HG03439 (cell line): Measurements from ENCODE around the gene DPPA3.
"Not testable (repeated sequence)": the region's sequence is repeated elsewhere in the genome, so short reads cannot be mapped to it uniquely, and the experiment has no call there.

Source experiments
- ATAC-seq: cut with Tn5 transposase; IDR thresholded peaks from one replicate; pipeline ENCODE4 v1.9.1; 2021; ENCODE audit warnings: mild to moderate bottlenecking, moderate library complexity; ENCODE audit not compliant: unreplicated experiment

Gene DPPA3

DNA sequence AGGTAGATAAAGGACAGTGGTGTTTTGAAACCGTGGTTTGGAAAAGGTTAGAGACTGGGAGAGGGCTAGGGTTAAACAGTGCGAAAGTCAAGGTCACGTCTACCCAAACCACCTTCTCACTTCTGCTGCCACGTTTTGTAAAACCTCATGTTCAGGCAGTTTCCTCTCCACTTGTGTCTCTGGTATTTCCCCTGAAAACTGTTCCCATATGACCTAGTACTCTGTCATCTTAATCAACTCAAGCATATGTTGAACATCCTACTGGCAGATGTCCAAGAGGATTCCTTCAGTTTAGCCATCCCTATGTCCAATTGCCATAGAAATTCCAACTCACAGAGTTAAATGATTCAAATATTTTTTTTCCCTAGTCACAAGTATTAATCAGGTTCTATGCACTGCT, 18.5 kb downstream of the DPPA3 start:
- ATAC-seq = no peak

GRCh38 chr12:7730984-7731383, 19.8 kb downstream of the DPPA3 start:
- not testable (repeated sequence) for ATAC-seq

GRCh38 chr12:7731486-7731885, 20.3 kb downstream of the DPPA3 start:
- no peak for ATAC-seq

GRCh38 chr12:7732993-7733392, 21.8 kb downstream of the DPPA3 start:
- no peak for ATAC-seq

GRCh38 chr12:7747246-7747645, 36.0 kb downstream of the DPPA3 start, which contains the start of gene CLEC4C:
TSS of gene CLEC4C (minus strand) at chr12:7747375. CDS start at chr12:7747348, 27 bp downstream.
- ATAC-seq = no peak

- no peak for ATAC-seq
Measured at GRCh38 chr12:7748852-7749251, 37.6 kb downstream of the DPPA3 start.

GRCh38 chr12:7749442-7749841, 38.2 kb downstream of the DPPA3 start:
- no peak for ATAC-seq

DNA sequence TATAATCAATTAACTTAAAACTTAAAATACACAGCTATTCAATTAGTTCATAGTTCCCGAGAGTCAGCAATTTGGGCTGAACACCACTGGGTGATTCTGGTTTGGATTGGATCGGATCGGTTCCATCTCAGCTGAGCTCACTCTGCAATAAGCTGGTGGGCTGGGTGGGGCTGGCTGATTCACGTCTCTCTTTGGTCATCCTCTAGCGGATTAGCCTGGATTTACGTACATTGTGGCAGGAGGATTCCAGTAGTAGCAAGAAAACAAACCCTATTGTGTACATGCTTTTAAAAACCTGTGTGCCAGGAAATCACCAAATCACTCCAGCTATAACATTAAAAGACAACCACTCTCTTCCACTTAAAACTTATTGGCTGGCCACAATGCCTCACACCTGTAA, 39.1 kb downstream of the DPPA3 start:
- no peak for ATAC-seq

DNA sequence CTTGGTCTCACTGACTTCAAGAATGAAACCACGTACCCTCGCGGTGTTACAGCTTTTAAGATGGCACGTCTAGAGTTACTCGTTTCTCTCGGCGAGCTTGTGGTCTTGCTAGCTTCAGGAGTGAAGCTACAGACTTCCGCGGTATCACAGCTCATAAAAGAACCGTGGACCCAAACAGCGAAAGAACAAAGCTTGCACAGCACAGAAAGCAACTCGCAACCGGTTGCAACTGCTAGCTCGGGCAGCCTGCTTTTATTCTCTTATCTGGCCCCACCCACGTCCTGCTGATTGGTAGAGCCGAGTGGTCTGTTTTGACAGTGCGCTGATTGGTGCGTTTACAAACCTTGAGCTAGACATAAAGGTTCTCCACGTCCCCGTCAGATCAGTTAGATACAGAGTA, 40.2 kb downstream of the DPPA3 start:
- ATAC-seq = no peak

DNA sequence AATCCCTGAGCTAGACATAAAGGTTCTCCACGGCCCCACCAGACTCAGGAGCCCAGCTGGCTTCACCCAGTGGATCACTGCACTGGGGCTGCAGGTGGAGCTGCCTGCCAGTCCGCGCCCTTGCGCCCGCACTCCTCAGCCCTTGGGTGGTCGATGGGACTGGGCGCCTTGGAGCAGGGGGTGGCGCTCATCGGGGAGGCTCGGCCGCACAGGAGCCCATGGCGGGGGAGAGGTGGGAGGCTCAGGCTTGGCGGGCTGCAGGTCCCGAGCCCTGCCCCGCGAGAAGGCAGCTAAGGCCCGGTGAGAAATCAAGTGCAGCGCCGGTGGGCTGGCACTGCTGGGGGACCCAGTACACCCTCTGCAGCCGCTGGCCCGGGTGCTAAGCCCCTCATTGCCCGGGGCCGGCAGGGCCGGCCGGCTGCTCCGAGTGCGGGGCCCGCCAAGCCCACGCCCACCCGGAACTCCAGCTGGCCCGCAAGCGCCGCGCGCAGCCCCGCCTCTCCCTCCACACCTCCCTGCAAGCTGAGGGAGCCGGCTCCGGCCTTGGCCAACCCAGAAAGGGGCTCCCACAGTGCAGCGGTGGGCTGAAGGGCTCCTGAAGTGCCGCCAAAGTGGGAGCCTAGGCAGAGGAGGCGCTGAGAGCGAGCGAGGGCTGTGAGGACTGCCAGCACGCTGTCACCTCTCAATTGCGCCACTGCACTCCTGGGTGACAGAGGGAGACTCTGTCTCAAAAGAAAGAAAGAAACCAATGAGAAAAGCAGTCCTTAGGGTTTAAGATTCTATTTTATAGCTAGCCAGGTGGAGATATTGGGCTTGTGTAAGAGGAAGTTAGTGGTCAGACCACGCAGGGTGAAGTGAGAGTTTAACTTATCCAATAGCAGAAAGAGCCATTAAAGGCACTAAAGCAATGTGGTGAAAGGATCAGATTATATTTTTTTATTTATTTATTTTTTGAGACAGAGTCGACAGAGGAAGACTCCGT, 41.0 kb downstream of the DPPA3 start:
- not testable (repeated sequence) for ATAC-seq

- ATAC-seq = not testable (repeated sequence)
Measured at GRCh38 chr12:7755668-7756067, 44.4 kb downstream of the DPPA3 start.

GRCh38 chr12:7756993-7757392, 45.8 kb downstream of the DPPA3 start:
- ATAC-seq = no peak

DNA sequence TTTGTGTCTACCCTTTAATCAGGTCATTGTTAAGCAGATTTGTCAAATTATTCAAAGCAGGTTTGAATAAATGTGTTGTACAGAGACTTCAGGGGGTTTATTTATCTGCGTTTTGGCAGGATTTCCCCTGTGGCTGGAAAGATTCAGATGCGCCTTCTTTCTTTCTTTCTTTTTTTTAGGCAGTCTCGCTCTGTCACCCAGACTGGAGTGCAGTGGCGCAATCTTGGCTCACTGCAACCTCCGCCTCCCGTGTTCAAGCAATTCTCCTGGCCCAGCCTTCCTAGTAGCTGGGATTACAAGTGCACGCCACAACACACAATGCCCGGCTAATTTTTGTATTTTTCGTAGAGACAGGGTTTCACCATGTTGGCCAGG, 47.5 kb downstream of the DPPA3 start:
- no peak for ATAC-seq
